GM12873 (cell line): ENCODE results near the gene TAGAP.

Experiments
- TF ChIP-seq, protein P1 (sequence below): IDR thresholded peaks from 2 replicates; pipeline ENCODE4 v1.5.1; 2012; ENCODE audit warnings: low read depth, mild to moderate bottlenecking, moderate library complexity, low read length, control low read depth; ENCODE audit not compliant: insufficient read depth; ENCODE audit errors: missing control alignments

Gene TAGAP

DNA sequence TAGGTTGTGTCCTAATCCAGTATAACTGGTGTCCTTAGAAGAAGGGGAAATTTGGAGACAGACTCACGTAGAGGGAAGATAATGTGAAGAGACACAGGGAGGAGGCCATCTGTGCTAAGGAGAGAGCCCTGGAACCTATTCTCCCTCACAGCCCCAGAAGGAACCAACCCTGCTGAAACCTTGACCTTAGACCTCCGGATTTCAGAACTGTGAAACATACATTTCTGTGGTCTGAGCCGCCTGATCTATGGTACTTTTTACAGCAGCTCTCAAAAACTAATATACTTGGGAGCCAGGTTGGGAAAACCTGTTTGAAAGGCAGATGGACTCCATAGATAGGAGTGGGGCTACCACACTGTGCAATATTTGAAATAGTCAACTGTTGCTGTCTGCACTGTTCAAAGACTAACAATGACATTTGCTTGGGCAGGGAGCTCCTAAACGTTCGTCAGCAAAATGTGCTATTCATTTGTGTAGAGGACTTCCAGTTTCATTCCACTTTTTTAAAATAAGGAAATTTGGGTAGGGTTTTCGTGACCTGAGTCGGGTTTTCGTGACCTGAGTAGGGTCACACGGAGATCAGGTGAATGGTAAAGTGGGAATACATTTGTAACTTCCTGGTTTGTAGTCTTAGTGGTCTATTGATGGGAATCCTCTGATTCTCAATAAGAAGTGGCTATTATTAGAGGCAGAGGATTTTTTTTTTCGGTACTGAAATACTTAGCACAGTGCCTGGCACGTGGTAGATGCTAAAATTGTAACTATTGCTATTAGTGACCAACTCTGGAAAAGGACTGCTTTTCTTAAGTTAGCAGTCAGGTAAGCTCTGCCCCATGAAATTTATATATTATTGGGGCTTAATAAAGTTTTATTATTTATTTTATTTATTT lies 11.4 kb downstream of the TAGAP start:
- TF ChIP-seq, protein P1, sequence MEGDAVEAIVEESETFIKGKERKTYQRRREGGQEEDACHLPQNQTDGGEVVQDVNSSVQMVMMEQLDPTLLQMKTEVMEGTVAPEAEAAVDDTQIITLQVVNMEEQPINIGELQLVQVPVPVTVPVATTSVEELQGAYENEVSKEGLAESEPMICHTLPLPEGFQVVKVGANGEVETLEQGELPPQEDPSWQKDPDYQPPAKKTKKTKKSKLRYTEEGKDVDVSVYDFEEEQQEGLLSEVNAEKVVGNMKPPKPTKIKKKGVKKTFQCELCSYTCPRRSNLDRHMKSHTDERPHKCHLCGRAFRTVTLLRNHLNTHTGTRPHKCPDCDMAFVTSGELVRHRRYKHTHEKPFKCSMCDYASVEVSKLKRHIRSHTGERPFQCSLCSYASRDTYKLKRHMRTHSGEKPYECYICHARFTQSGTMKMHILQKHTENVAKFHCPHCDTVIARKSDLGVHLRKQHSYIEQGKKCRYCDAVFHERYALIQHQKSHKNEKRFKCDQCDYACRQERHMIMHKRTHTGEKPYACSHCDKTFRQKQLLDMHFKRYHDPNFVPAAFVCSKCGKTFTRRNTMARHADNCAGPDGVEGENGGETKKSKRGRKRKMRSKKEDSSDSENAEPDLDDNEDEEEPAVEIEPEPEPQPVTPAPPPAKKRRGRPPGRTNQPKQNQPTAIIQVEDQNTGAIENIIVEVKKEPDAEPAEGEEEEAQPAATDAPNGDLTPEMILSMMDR, result no peak

DNA sequence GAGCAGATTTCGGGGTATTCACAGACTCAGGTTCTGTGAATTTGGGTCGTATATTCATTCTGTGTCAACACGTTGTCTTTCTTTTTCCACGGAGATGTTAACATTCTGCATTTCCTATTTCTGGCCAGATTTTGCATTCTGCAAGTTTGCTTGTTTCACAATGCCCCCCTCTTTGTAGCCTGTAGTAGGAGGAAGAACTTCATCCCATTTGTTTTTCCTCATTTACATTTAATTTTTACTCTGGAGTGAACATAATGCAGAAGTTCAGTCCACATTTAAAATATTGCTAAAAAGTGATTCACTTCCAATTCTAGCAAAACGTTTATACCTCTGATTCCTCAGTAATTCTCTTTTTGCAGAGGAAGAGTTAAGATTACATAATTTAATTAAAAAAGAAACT lies 12.9 kb downstream of the TAGAP start:
- TF ChIP-seq, protein P1, result no peak

DNA sequence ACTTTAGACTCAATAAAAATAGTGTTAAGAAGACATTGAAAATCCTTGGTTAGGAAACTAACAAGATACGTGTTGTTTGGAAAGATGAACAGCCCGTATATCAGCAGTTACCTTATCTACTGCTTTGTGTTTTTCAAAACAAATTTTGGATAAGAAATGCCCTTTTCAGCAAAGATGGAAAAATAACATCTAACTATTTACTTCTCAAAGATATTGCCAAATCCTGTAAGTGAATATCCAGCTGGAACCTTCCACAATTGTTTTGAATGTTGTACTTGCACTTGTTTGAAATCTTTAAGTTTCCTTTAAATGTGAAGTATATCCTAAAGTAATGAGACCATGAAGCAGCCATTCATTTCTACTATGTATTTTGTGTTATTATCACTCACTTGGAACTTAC lies 14.6 kb downstream of the TAGAP start:
- TF ChIP-seq, protein P1, result no peak

DNA sequence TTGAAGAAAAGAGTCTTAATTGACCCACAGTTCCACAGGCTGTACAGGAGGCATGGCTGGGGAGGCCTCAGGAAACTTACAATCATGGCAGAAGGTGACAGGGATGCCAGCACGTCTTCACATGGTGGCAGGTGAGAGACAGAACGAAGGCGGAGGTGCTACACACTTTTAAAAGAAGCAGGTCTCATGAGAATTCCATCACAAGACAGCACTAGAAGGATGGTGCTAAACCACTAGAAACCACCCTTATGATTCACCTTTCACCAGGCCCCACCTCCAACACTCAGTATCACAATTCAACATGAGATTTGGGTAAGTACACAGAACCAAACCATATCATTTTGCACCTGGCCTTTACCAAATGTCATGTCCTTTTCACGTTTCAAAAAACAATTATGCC lies 20.9 kb downstream of the TAGAP start:
- TF ChIP-seq, protein P1, result no peak

DNA sequence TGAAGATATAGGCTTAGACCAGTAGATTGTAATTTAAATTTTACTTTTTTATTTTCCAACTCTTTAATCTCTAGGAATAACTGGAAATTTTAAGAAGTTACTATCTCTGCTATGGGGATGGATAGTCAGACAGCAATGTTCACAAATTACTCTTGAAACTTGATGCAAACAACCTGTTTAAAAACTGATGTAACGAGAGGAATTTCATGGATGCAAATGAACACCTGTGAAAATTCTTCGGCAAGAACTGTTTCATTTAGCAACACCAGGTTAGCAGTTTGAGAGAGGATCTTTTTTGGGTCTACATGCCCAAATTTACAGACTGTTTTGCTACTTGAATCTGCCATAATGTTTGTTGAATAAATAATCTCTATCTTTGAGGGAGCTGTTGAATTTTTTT lies 24.8 kb downstream of the TAGAP start:
- TF ChIP-seq, protein P1, result no peak

DNA sequence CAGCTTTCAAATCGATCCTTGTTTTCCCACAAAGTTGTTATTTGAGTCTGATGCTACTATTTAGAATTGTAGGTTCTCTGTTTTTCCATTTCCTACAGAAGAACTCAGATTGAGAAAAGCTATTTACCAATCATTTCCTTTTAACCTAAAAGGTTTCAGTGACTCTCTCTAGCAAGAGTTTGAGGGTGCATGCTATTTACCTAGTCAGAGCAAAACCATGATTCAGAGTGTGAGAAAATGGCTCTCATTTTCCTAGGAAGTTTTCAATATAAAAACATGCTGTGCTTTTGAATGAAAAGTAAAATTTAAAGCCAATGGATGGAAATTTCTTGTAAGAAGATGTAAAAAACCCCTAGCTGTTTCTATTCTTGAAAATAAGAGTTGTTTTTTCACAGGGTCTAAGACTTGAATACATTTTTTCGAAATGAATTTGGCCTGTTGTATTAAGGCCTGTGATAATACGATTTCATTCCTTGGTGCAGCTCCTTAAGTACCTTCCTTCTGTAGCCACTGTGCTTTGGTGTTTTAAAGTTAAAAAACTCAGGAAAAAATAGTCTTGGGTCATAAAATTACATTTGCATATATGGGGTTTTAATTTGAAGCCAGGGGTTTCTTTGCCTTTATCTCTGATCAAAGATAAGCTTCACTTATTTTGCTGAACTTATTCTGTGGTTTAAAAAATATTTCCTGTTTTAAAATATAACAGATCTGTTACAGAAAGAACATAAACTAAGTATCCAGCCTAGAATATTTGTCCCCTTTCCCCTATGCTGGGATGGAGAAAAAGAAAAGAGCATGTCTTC lies 26.8 kb downstream of the TAGAP start:
- TF ChIP-seq, protein P1, result no peak

DNA sequence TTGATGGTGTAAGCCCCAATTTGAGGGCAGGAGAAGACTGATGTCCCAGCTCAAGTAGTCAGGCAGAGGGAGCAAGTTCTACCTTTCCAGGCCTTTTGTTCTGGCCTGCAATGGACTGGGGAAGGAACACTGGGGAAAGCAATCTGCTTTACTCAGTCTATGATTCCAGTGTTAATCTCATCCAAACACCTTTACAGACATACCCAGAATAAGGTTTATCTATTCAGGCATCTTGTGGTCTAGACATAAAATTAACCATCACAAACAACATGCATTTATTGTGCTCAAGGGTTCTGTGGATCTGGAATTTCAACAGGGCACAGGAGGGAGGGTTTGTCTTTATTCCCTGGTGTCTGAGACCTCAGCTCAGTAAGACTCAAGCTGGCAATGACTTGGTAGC lies 30.4 kb downstream of the TAGAP start:
- TF ChIP-seq, protein P1, result no peak
